WTC11 (cell line): ENCODE results near the gene C1QTNF12. TPM values are rescaled to one million over a fixed set of nuclear protein-coding genes. Genes with fewer than 3 reads are reported as not detected.

Source experiments
- ATAC-seq: fragments of 200-7000 bp; cut with Tn5 transposase; 2 replicates; pipeline ENCODE4 v1.10.0; 2021; ENCODE audit warnings: mild to moderate bottlenecking, moderate library complexity
- CTCF ChIA-PET: fragments of 300-600 bp; sonication (Branson Sonifier 250); formaldehyde crosslinking; loops from one replicate; lab custom pipeline; 2021; ENCODE audit warnings: antibody characterized with exemption; lab: Charles Lee
- POLR2A ChIA-PET: fragments of 350-600 bp; sonication (Branson Sonifier 250); formaldehyde crosslinking; loops from one replicate; lab custom pipeline; 2021; ENCODE audit warnings: antibody characterized with exemption; lab: Charles Lee
- DNase-seq: peaks from one replicate; pipeline ENCODE4 v3.0.0; 2021; ENCODE audit warnings: low spot score
- H3K27ac Mint-ChIP-seq: 2 replicates; pipeline ENCODE4 v1.8.0; 2021; ENCODE audit warnings: mixed read lengths
- H3K27me3 Mint-ChIP-seq: 2 replicates; pipeline ENCODE4 v1.8.0; 2021; ENCODE audit warnings: low read depth, mild to moderate bottlenecking, moderate library complexity, mixed read lengths
- H3K36me3 Mint-ChIP-seq: 2 replicates; pipeline ENCODE4 v1.8.0; 2021; ENCODE audit warnings: mixed read lengths
- H3K4me1 Mint-ChIP-seq: 2 replicates; pipeline ENCODE4 v1.8.0; 2022; ENCODE audit warnings: mixed read lengths
- H3K4me3 Mint-ChIP-seq: 2 replicates; pipeline ENCODE4 v1.8.0; 2021; ENCODE audit warnings: mild to moderate bottlenecking, moderate library complexity, mixed read lengths
- H3K9me3 Mint-ChIP-seq: 2 replicates; pipeline ENCODE4 v1.8.0; 2021; ENCODE audit warnings: mixed read lengths
- MYBL2 ChIP-seq: sonication (generic); formaldehyde crosslinking; IDR thresholded peaks from 2 replicates; pipeline ENCODE4 v1.8.1; 2023; ENCODE audit warnings: mild to moderate bottlenecking, moderate library complexity, missing genetic modification reagents
- NR3C1 ChIP-seq: sonication (generic); formaldehyde crosslinking; conservative IDR thresholded peaks from 2 replicates; pipeline ENCODE4 v1.8.1; 2023; ENCODE audit warnings: low read depth, mild to moderate bottlenecking, missing genetic modification reagents
- SMAD3 ChIP-seq: sonication (generic); formaldehyde crosslinking; IDR thresholded peaks from 2 replicates; pipeline ENCODE4 v1.8.0; 2022; ENCODE audit warnings: missing genetic modification reagents, mild to moderate bottlenecking, borderline replicate concordance
- SP1 ChIP-seq: sonication (generic); formaldehyde crosslinking; conservative IDR thresholded peaks from 2 replicates; pipeline ENCODE4 v1.8.1; 2022; ENCODE audit warnings: missing genetic modification reagents
- ZNF138 ChIP-seq: sonication (generic); formaldehyde crosslinking; conservative IDR thresholded peaks from 2 replicates; pipeline ENCODE4 v1.8.1; 2022; ENCODE audit warnings: mild to moderate bottlenecking, moderate library complexity, missing genetic modification reagents
- ZNF263 ChIP-seq: sonication (generic); formaldehyde crosslinking; IDR thresholded peaks from 2 replicates; pipeline ENCODE4 v1.8.1; 2022; ENCODE audit warnings: low read depth, mild to moderate bottlenecking, moderate library complexity, missing genetic modification reagents
- ZNF317 ChIP-seq: sonication (generic); formaldehyde crosslinking; IDR thresholded peaks from 2 replicates; pipeline ENCODE4 v1.8.1; 2023; ENCODE audit warnings: low read depth, mild to moderate bottlenecking, moderate library complexity, missing genetic modification reagents, borderline replicate concordance
- ZNF423 ChIP-seq: fragments of 250-450 bp; sonication (Bioruptor Pico); IDR thresholded peaks from 2 replicates; pipeline ENCODE4 v2.1.2; 2022; ENCODE audit warnings: mild to moderate bottlenecking, moderate library complexity
- total RNA-seq: library from RNA; stranded (reverse); gene quantifications from 3 replicates; pipeline ENCODE4 v1.2.3, GENCODE V29; 2021
- TF ChIP-seq, protein P1 (sequence below): sonication (generic); formaldehyde crosslinking; IDR thresholded peaks from 2 replicates; pipeline ENCODE4 v1.8.0; 2022; ENCODE audit warnings: mild to moderate bottlenecking, missing genetic modification reagents
- TF ChIP-seq, protein P2 (sequence below): sonication (generic); formaldehyde crosslinking; IDR thresholded peaks from 2 replicates; pipeline ENCODE4 v1.8.1; 2022; ENCODE audit warnings: mild to moderate bottlenecking, moderate library complexity, missing genetic modification reagents
- TF ChIP-seq, protein P3 (sequence below): sonication (generic); formaldehyde crosslinking; IDR thresholded peaks from 2 replicates; pipeline ENCODE4 v1.8.0; 2022; ENCODE audit warnings: missing genetic modification reagents
- TF ChIP-seq, protein P4 (sequence below): fragments of 250-450 bp; sonication (Bioruptor Pico); IDR thresholded peaks from 2 replicates; pipeline ENCODE4 v1.8.0; 2021; ENCODE audit warnings: mild to moderate bottlenecking
- TF ChIP-seq, protein P5 (sequence below): sonication (generic); formaldehyde crosslinking; IDR thresholded peaks from 2 replicates; pipeline ENCODE4 v1.8.1; 2022; ENCODE audit warnings: mild to moderate bottlenecking, missing genetic modification reagents, moderate library complexity, borderline replicate concordance
- TF ChIP-seq, protein P6 (sequence below): fragments of 250-450 bp; sonication (Bioruptor Pico); IDR thresholded peaks from 2 replicates; pipeline ENCODE4 v1.9.0; 2021; ENCODE audit warnings: mild to moderate bottlenecking
- TF ChIP-seq, protein P7 (sequence below): sonication (generic); formaldehyde crosslinking; IDR thresholded peaks from 2 replicates; pipeline ENCODE4 v1.8.0; 2023; ENCODE audit warnings: mild to moderate bottlenecking, missing genetic modification reagents

C1QTNF12 gene
- total RNA-seq, 1 experiment from 2014 or later, result 10.3 TPM

DNA sequence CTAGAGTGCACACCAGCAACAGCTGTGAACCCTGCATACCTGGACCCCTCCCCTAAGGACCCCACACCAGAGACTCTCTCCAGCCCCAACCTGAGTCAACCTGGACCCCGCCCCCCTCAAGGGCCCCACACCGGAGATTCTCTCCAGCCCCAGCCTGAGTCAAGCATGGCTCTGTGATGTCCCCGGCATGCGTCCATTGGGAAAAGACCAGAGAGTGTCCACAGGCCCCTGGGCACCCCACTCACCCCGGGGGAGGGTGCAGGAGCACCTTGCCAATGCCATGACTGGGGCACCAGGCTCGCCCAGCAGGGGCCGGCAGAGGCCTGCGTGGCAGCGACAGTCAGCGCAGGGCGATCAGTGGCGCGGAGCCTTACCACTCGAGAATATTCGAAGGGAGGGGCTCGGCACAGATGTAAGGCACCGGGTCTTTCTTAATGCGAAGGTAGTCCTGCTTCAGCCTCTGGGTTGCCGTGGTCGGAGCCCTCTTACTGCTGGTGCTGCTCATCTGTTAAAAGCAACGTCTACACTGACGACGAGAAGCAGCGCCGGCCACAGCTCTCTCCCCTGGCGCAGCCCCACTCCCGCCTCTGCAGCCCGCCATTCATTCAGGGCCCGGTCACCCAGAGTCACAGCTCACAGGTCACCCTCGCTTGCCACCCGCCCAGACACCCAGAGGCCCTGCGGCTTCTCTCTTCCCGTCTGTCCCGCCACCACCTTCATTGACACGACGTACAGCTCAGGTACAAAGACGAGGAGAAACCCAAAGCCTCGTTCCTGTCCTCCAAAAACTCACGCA, 21.2 kb upstream of the C1QTNF12 start:
- POLR2A ChIA-PET, result interaction anchor here (0.6 kb wide), 1 partner anchor 20 kb away, joined by 4 read pairs; no protein-coding TSS in a partner anchor

DNA sequence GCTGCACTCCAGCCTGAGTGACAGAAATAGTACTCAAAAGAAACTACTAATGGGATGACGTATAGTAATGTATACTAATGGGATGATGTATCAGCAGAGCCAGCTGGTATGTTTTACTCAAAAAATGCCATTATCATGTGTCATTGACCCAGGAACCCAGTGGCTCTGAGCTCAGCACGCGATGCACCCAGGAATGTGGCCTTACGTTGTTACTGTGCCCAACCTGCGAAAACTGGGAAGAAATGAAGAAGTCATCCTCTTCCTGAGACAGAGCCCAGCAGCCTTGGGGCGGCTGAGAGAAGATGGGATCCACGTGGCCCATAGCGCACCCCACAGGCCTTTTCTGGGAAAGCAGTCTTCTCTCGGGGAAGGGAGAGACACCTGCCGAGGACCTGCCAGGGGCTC, 18.3 kb upstream of the C1QTNF12 start:
- Mint-ChIP-seq H3K4me1 (0 out of 2 replicates have a peak, but pooled peaks cover under 1% of the 10 kb centered on the region), H3K27me3 (no peaks in the 10 kb centered on the region), H3K9me3 (no peaks in the 10 kb centered on the region), H3K27ac (no peak overlapping the region), H3K4me3 (no peak overlapping the region), H3K36me3 (peaks cover 42% of the 10 kb centered on the region)
- POLR2A ChIA-PET, result no interaction called here
- DNase-seq, result peak; percentile 69
- peak; percentile 79 for ATAC-seq
- no peak for TF ChIP-seq MYBL2 (CRISPR knock-in tag)
- TF ChIP-seq, protein P1, sequence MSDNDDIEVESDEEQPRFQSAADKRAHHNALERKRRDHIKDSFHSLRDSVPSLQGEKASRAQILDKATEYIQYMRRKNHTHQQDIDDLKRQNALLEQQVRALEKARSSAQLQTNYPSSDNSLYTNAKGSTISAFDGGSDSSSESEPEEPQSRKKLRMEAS (CRISPR knock-in tag), result 0 out of 2 replicates have a peak, but pooled peaks have one; percentile 35
- TF ChIP-seq, protein P2, sequence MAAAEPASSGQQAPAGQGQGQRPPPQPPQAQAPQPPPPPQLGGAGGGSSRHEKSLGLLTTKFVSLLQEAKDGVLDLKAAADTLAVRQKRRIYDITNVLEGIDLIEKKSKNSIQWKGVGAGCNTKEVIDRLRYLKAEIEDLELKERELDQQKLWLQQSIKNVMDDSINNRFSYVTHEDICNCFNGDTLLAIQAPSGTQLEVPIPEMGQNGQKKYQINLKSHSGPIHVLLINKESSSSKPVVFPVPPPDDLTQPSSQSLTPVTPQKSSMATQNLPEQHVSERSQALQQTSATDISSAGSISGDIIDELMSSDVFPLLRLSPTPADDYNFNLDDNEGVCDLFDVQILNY (CRISPR knock-in tag), result 0 out of 2 replicates have a peak, but pooled peaks have one; percentile 16
- CTCF ChIA-PET, result interaction anchor here (0.9 to 2.0 kb wide), 3 partner anchors 9 to 84 kb away, joined by 3 to 6 read pairs (median 5); partner anchors contain the start of gene UBE2J2

More for the DNA sequence above, 21.2 kb upstream of the C1QTNF12 start:
- no peak for ATAC-seq
- Mint-ChIP-seq H3K27me3 (no peaks in the 10 kb centered on the region), H3K27ac (no peak overlapping the region), H3K4me1 (peaks cover 18% of the 10 kb centered on the region), H3K9me3 (no peaks in the 10 kb centered on the region), H3K36me3 (peaks cover 26% of the 10 kb centered on the region), H3K4me3 (no peak overlapping the region)
- DNase-seq, result no peak
- TF ChIP-seq ZNF317 (CRISPR knock-in tag) (no peak), ZNF423 (CRISPR knock-in tag) (no peak)
- TF ChIP-seq, protein P3, sequence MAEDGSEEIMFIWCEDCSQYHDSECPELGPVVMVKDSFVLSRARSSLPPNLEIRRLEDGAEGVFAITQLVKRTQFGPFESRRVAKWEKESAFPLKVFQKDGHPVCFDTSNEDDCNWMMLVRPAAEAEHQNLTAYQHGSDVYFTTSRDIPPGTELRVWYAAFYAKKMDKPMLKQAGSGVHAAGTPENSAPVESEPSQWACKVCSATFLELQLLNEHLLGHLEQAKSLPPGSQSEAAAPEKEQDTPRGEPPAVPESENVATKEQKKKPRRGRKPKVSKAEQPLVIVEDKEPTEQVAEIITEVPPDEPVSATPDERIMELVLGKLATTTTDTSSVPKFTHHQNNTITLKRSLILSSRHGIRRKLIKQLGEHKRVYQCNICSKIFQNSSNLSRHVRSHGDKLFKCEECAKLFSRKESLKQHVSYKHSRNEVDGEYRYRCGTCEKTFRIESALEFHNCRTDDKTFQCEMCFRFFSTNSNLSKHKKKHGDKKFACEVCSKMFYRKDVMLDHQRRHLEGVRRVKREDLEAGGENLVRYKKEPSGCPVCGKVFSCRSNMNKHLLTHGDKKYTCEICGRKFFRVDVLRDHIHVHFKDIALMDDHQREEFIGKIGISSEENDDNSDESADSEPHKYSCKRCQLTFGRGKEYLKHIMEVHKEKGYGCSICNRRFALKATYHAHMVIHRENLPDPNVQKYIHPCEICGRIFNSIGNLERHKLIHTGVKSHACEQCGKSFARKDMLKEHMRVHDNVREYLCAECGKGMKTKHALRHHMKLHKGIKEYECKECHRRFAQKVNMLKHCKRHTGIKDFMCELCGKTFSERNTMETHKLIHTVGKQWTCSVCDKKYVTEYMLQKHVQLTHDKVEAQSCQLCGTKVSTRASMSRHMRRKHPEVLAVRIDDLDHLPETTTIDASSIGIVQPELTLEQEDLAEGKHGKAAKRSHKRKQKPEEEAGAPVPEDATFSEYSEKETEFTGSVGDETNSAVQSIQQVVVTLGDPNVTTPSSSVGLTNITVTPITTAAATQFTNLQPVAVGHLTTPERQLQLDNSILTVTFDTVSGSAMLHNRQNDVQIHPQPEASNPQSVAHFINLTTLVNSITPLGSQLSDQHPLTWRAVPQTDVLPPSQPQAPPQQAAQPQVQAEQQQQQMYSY (CRISPR knock-in tag), result no peak
- TF ChIP-seq, protein P4, sequence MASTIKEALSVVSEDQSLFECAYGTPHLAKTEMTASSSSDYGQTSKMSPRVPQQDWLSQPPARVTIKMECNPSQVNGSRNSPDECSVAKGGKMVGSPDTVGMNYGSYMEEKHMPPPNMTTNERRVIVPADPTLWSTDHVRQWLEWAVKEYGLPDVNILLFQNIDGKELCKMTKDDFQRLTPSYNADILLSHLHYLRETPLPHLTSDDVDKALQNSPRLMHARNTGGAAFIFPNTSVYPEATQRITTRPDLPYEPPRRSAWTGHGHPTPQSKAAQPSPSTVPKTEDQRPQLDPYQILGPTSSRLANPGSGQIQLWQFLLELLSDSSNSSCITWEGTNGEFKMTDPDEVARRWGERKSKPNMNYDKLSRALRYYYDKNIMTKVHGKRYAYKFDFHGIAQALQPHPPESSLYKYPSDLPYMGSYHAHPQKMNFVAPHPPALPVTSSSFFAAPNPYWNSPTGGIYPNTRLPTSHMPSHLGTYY (CRISPR knock-in tag), result no peak
- CTCF ChIA-PET, result interaction anchor here (0.8 kb wide), 1 partner anchor 28 kb away, joined by 3 read pairs; no protein-coding TSS in a partner anchor

DNA sequence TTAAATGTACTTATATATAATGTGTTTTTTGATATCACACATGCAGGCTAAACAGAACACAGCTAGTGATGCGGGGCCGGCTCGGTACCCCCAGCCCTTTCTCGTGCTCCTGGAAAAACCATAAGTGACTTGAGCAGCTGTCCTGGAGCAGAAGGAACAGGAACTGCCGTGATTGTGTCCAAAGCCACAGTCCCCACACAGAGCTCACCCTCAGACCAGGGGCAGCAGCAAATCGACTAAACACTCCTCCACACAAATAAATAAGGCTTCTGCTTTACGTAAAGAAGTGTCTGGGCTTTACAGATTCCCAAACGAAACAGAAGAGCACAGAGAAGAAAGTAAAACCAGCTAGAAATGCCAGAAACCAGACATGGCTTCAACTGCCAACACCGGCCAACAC, 17.5 kb upstream of the C1QTNF12 start:
- Mint-ChIP-seq H3K27ac (no peak overlapping the region), H3K9me3 (no peaks in the 10 kb centered on the region), H3K4me1 (0 out of 2 replicates have a peak, but pooled peaks cover 3% of the 10 kb centered on the region), H3K4me3 (no peak overlapping the region), H3K27me3 (no peaks in the 10 kb centered on the region), H3K36me3 (peaks cover 47% of the 10 kb centered on the region)
- no peak for ATAC-seq
- ChIA-PET POLR2A (no interaction called here), CTCF (interaction anchor here (0.7 to 2.0 kb wide), 4 partner anchors 9 to 84 kb away, joined by 3 to 6 read pairs (median 4); partner anchors contain the start of gene UBE2J2)
- no peak for DNase-seq
- TF ChIP-seq ZNF138 (CRISPR knock-in tag) (no peak), NR3C1 (CRISPR knock-in tag) (no peak), SP1 (CRISPR knock-in tag) (no peak), ZNF263 (CRISPR knock-in tag) (no peak), SMAD3 (CRISPR knock-in tag) (no peak)
- TF ChIP-seq, protein P5, sequence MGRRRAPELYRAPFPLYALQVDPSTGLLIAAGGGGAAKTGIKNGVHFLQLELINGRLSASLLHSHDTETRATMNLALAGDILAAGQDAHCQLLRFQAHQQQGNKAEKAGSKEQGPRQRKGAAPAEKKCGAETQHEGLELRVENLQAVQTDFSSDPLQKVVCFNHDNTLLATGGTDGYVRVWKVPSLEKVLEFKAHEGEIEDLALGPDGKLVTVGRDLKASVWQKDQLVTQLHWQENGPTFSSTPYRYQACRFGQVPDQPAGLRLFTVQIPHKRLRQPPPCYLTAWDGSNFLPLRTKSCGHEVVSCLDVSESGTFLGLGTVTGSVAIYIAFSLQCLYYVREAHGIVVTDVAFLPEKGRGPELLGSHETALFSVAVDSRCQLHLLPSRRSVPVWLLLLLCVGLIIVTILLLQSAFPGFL (CRISPR knock-in tag), result no peak
- TF ChIP-seq, protein P1 (CRISPR knock-in tag), result no peak
- TF ChIP-seq, protein P6, sequence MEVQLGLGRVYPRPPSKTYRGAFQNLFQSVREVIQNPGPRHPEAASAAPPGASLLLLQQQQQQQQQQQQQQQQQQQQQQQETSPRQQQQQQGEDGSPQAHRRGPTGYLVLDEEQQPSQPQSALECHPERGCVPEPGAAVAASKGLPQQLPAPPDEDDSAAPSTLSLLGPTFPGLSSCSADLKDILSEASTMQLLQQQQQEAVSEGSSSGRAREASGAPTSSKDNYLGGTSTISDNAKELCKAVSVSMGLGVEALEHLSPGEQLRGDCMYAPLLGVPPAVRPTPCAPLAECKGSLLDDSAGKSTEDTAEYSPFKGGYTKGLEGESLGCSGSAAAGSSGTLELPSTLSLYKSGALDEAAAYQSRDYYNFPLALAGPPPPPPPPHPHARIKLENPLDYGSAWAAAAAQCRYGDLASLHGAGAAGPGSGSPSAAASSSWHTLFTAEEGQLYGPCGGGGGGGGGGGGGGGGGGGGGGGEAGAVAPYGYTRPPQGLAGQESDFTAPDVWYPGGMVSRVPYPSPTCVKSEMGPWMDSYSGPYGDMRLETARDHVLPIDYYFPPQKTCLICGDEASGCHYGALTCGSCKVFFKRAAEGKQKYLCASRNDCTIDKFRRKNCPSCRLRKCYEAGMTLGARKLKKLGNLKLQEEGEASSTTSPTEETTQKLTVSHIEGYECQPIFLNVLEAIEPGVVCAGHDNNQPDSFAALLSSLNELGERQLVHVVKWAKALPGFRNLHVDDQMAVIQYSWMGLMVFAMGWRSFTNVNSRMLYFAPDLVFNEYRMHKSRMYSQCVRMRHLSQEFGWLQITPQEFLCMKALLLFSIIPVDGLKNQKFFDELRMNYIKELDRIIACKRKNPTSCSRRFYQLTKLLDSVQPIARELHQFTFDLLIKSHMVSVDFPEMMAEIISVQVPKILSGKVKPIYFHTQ (CRISPR knock-in tag), result no peak
- TF ChIP-seq, protein P7, sequence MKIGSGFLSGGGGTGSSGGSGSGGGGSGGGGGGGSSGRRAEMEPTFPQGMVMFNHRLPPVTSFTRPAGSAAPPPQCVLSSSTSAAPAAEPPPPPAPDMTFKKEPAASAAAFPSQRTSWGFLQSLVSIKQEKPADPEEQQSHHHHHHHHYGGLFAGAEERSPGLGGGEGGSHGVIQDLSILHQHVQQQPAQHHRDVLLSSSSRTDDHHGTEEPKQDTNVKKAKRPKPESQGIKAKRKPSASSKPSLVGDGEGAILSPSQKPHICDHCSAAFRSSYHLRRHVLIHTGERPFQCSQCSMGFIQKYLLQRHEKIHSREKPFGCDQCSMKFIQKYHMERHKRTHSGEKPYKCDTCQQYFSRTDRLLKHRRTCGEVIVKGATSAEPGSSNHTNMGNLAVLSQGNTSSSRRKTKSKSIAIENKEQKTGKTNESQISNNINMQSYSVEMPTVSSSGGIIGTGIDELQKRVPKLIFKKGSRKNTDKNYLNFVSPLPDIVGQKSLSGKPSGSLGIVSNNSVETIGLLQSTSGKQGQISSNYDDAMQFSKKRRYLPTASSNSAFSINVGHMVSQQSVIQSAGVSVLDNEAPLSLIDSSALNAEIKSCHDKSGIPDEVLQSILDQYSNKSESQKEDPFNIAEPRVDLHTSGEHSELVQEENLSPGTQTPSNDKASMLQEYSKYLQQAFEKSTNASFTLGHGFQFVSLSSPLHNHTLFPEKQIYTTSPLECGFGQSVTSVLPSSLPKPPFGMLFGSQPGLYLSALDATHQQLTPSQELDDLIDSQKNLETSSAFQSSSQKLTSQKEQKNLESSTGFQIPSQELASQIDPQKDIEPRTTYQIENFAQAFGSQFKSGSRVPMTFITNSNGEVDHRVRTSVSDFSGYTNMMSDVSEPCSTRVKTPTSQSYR (CRISPR knock-in tag), result no peak
